NCI-H2081 (cell line): Measurements from ENCODE around the gene LSP1.

Experiments used
- DNase-seq, 2 experiments: peaks; one replicate each; lab custom pipeline; 2025; lab: John Stamatoyannopoulos, UW

LSP1 gene

GRCh38 chr11:1837171-1838076 lies 15.5 kb upstream of the LSP1 start:
- peak; percentile 31 to 39 for DNase-seq

- no peak for DNase-seq
These were observed 14.8 kb upstream of the LSP1 start for GRCh38 chr11:1838077-1838425.

DNA sequence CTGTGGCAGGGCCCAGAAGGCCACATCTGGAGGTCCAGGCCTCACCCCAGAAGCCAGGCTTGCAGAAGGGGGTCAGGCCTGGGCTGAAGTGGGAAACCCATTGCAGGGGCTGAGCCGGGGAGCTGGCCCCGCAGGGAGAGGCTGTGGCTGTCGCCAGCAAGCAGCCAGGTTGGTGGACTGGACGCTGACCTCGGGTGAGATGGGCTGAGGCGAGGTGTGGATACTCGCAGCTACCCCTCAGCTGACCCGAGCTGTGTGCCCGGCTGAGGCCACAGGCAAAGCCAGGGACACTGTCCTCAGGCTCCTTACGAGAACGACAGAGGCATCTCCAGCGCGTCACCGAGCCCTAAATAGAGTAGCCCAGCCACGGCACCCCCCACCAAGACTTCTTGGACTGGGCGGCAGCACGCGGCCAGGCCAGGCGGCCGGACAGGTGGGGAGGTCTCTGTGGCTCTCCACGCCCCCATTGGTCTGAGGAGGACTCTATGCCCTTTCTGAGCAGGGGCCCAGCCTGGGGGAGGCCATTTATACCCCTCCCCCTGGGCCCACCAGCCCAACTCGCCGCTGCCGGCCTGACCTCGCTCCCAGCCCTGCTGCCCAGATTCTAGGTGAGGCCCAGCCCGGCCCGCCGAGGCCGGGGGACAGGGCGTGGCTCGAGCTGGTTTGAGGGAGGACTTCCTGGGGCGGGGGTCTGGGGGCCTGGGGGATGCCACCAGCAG lies 14.3 kb upstream of the LSP1 start, which contains the start of gene TNNI2:
TNNI2 (plus strand) TSS at position 556 of the 719 bp plus-strand sequence. CDS start 716 bp downstream, outside the sequence.
- no peak for DNase-seq

DNA sequence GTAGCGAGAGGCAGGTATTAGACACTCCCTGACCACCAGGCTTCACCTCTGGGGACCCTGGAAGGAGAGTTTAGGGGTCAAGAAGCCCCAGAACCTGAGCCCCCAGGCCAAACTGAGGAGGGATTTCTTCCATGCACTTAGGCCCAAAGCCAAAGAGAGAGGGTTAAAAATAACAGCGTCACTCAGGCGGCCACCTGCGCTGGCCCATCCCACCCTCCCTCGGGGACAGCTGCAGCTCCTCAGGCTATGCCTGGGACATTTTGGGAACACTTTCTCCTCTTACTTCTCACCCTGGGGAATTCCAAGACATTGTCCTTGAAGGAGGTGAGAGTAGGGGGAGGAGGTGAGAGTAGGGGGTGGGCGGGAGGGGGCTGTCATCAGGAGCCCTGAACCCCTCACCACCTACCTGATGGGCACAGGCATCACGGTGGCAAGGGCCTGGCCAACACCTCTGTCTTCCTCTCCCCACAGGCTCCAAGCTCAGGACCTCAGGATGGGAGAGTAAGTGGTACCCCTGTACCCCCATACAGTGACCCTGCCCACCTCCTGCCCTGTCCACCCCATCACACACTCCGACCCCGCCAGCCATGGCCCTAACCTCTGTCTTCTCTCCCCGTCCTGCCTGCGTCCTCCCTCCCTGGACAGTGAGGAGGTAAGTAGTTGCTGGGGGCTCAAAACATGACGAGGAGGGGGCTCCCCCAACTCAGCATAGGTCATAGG lies 13.5 kb upstream of the LSP1 start:
- DNase-seq = no peak

DNA sequence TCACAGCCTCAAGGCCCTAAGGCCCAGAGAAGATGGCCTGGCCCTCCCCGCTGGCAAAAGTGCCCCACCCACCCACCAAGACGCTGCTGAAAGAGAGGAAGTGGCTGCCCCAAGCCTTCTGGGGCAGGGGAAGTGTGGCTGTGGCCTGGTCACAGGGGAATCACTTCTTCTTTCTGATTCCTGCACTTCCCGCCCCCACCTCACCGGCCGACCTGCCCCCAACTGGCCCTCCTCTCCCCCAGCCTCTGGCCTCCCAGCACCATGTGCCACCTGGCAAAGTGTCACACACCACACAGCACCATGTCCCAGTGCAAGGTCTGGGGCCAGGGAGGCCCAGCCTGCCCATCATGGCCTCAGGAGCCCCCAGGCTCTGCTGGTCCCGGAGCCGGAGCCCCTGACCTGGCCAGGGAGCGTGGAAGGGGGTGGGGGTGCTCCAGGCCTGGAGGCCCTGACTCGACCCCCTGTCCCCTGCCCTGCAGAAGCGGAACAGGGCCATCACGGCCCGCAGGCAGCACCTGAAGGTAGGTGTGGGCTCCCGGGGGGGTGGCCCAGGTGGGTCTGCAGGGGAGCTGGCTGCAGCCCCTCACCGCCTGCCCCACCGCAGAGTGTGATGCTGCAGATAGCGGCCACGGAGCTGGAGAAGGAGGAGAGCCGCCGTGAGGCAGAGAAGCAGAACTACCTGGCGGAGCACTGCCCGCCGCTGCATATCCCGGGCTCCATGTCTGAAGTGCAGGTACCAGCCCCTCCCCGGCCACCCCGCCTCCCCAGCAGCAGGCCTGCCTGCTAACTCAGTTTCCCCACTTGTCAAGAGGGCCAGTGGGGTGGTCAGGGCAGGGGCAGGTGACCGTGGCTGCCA lies 12.7 kb upstream of the LSP1 start:
- no peak for DNase-seq

DNA sequence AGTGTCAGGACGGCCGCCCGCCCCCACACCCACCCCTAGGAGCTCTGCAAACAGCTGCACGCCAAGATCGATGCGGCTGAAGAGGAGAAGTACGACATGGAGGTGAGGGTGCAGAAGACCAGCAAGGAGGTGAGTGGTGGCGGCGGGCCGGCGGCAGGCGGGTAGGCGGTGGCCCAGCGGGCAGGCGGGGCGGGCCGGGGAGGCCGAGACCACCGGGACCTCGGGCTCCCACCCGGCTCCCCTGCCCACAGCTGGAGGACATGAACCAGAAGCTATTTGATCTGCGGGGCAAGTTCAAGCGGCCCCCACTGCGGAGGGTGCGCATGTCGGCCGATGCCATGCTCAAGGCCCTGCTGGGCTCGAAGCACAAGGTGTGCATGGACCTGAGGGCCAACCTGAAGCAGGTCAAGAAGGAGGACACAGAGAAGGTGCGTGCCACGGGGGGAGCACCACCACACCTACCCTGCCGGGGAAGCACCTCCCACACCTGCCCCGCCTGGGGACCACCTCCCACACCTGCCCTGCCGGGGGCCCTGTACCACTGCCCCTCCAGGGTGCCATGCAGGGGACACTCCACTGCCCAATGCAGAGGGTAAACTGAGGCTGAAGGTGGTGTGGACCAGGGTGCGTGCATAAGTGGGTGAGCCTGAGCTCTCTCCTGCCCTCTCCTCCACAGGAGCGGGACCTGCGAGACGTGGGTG lies 12.0 kb upstream of the LSP1 start:
- no peak for DNase-seq

DNA sequence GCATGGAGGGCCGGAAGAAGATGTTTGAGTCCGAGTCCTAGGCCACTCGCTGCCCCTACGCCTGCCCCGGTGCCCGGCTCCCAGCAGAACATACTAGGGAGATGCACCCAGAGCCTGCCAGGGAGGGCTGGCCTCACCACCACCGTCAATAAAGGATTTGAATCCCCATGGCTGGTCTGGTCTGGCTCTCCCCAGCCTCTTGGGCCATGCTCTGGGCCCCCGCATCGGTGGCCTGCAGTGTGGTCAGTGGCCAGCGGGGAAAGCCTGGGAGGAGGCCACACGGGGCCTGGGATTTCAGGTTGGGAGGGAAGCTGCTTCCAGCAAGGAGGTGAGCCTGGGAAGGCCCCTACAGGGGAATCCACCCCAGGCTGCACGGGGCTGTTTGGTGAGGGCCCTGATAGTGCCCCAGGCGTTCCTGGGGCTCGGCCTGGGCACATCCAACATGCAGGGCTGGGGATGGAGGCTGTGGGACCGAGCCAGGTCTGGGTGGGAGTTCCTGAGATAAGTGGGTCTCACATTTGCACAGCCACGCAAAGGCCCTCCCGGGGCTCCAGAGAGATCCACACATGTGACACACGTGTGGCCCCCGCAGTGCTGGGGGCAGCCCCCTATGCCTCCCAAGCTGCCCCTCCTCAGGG lies 11.3 kb upstream of the LSP1 start:
- no peak for DNase-seq

DNA sequence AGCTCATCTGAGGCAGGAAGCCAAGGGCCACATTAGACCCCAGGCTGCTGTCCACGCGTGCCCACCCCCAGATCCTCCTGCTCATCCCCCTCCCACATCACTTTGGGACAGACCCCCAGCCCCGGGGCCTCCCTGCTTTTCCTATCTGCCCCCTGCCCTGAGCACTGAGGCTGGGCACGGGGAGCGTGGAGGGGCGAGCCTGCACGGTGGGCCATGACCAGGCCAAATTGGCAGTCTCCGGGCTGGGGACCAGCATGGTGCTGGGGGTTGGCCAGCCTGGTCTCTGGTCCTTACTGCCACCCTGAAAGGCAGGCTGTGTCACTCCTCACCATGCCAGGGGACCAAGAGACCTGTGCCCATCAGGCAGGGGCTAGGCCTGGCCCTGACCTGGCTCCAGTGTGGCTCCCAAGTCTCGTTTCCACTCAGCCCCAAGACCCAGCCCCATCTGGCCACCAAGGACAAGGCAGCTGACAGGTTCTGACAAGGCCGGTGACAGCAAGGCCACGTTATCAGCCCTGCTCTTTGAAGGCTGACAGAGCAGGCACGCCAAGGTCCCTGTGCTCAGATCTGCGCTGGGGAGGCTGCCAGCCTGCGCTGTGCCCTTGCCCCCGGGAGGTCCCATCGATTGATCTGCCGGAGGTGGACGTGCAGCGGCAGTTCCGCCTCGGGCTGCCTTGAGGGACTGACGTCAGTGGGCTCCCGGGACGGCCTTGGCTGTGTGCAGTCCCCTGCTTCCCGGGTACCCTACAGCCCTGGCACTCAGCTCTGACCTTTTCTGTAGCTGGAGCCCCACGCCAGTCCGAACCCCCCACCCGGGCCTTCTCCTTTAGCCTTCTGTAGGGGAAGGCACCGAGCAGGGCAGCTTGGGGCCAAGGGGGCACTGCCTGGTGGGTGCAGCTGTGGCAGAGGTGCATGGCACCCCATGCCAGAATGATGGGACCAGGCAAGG lies 10.5 kb upstream of the LSP1 start:
- no peak for DNase-seq

- no peak for DNase-seq
These were observed 9.8 kb upstream of the LSP1 start for GRCh38 chr11:1843098-1843473.

- no peak for DNase-seq
These were observed 9.1 kb upstream of the LSP1 start for GRCh38 chr11:1843796-1844195.

DNA sequence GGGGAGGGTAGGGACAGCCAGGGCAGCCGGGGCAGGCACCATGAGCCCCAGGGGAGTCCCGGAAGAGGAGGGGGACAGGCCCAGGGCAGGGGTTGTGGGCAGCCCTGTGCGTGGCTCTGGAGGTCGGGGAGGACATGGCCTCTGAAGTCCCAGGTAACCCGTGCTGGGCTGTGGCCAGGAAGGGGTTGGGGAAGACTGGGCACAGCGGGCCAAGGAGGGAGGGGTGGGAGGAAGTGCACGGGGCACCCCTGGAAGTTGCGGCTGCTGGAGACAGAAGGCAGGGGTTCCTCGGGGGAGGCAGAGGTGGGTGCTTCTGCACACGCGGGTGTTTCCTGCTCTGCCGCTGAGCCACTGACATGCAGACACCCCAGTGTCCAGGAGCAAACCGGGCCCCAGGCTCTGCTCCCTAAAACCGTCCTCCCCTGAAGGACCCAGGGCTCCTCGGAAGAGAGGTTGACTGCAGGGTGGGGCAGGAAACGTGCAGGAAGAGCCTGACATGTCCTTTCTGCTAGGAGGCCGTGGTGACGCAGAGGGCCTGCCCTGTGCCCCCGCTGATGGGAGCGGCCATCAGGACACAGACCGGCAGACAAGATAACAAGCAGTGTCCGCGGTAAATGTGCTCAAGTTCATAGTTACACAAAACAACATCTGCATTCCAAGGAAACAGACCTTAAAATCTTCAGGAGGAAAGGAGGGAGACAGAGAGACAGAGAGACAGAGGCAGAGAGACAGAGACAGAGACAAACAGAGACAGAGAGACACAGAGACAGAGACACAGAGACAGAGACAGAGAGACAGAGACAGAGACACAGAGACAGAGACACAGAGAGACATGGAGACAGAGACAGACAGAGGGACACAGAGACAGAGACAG lies 8.4 kb upstream of the LSP1 start:
- no peak for DNase-seq

DNA sequence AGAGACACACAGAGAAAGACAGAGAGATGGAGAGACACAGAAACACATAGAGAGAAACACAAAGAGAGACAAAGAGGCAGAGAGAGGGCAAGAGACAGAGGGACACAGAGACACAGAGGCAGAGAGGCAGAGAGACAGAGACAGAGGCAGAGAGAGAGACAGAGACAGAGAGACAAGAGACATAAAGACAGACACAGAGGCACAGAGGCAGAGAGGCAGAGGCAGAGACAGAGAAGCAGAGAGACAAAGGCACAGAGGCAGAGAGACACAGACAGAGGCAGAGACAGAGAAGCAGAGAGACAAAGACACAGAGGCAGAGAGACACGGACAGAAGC lies 7.8 kb upstream of the LSP1 start:
- no peak for DNase-seq

DNA sequence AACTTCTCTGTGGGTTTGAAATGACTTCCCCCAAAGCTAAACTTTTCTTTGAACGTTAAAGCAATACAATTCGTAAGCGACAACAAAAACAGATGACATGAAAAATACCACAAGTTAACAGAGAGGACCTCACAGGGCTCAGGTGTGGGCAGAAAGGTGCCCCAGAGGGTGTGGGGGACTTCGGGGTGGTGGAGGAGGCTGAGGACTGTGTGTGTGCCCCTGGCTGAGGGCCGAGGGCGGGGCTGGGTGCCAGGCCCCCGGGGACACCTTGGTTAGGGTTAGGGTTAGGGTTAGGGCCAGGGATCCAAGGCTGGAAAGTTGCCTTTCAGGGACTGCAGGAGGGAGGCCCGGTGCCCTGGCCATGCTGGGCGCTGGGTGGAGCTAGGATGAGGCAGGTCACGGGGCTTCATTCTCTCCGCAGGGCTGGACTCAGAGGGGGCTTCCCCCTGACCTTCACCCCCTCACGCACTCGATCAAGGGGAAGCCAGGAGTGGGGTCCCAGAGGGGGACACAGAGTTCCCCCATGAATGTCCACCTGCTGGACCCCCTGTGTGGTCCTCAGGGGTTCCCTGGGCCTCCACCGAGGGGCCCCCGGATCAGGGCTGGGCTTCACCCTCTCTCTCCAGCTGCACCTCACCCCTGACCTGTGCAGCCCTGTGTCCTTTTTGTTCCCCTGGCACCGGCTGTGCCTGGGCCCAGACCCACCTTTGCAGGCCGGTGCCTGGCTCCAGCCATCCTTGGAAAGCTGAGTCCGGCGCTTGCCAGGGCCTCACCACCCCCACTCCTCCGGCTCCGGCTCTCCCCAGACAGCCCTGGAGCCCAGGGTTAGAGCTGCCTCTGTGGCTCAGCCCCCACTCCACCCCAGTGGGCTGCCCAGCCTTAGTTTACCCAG lies 7.1 kb upstream of the LSP1 start:
- DNase-seq = no peak

DNA sequence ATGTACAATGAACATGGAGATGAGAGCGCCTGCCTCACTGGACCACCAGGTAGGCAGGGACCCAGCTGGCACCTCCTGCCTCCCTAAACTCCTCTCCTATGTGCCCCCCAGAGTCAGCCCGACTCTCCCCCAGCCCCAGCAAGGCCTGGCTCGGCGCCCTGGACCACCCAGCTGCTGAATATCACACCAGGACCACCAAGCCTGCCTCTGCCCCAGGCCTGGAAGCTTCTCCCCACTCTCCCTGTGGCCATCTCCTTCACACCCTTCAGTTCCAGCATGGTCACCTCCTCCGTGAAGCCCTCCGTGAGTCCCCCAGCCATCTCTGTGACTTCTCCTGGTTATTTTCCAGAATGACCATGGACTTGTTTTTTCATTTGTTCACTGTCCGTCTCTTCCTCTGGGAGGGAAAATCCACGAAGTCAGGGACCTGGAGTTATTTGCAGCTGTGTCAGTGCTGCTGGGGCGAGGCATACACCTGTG lies 6.4 kb upstream of the LSP1 start:
- no peak for DNase-seq

- no peak for DNase-seq
These were observed 5.7 kb upstream of the LSP1 start for GRCh38 chr11:1847006-1847735.

DNA sequence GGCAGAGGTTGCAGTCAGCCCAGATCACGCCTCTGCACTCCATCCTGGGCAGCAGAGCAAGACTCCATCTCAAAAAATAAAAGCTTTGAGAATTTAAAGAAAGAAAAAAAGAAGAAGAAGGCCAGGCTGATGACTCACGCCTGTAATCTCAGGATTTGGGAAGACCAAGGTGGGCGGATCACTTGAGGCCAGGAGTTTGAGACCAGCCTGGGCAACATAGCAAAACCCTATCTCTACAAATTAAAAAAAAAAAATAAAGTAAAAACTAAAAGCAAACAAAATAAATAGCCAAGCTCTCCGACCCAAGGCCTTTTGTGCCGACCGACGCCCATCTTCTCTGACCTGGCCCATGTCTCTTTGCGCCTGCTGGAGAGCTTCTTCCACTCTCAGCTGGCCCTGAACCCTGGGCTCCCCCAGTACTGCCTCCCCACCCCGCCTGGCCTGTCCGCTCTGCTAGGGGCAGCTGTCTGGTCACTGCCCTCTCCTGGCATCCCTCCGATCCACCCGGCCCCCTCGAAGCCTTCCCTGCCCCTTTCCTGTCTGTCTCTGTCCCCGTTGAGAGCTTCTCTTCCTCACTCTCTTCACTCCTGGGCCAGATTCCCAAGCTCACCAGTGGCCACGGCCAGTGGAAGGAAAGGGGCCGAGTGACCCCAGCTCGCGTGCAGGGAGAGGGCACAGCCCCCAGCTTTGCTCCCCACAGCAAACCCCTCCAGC lies 4.8 kb upstream of the LSP1 start:
- no peak for DNase-seq
